AG04450 (cell line): Measurements from ENCODE around the gene LOXL3. TPM values are rescaled to one million over a fixed set of nuclear protein-coding genes. Genes with fewer than 3 reads are reported as not detected.

Source experiments
- CTCF ChIA-PET: fragments of 300-600, 350-600 bp; formaldehyde crosslinking; extraction: SDS; loops from one replicate; lab custom pipeline; 2022; ENCODE audit warnings: antibody characterized with exemption, inconsistent platforms; lab: Charles Lee
- POLR2A ChIA-PET: fragments of 350-600 bp; formaldehyde crosslinking; extraction: SDS; loops from one replicate; lab custom pipeline; 2021; ENCODE audit warnings: antibody characterized with exemption, inconsistent platforms; lab: Yijun Ruan, JAX
- DNase-seq: peaks from one replicate; pipeline ENCODE4 v3.0.0-alpha.2; 2011; ENCODE audit warnings: low read depth, low spot score
- H3K27ac ChIP-seq: one replicate; pipeline ENCODE4 v1.5.1; 2012; ENCODE audit warnings: low read depth, low read length, control low read depth
- H3K27me3 ChIP-seq: one replicate; pipeline ENCODE4 v1.6.0; 2012; ENCODE audit warnings: low read length; ENCODE audit not compliant: control insufficient read depth, insufficient read depth
- H3K4me3 ChIP-seq: 2 replicates; pipeline ENCODE4 v1.5.1; 2011; ENCODE audit warnings: mild to moderate bottlenecking, low read depth, low read length, control low read depth
- H3K9me3 ChIP-seq: 2 replicates; pipeline ENCODE4 v1.5.1; 2012; ENCODE audit warnings: low read length; ENCODE audit not compliant: control insufficient read depth, insufficient read depth
- CTCF ChIP-seq: IDR thresholded peaks from 2 replicates; pipeline ENCODE4 v1.5.1; 2011; ENCODE audit warnings: low read depth, low read length, control low read depth, inconsistent platforms
- polyA plus RNA-seq: library from polyadenylated mRNA; depleted of rRNA; stranded (reverse); fragments of >200 nt; gene quantifications from 2 replicates; pipeline ENCODE4 v1.2.3, GENCODE V29; 2011

The LOXL3 gene
- polyA plus RNA-seq, 1 experiment = 41.1 TPM

- POLR2A ChIA-PET = interaction anchor here (0.7 to 1.6 kb wide), 2 partner anchors 56 to 68 kb away, joined by 3 to 4 read pairs; partner anchors contain the start of gene HTRA2
- Histone ChIP-seq H3K4me3 (no peak overlapping the region), H3K27ac (no peak overlapping the region), H3K27me3 (peaks cover 4% of the 10 kb centered on the region), H3K9me3 (no peaks in the 10 kb centered on the region)
- CTCF ChIA-PET = interaction anchor here (0.8 to 10.0 kb wide), 14 partner anchors 10 to 290 kb away, joined by 3 to 174 read pairs (median 4); partner anchors contain the start of genes CCDC142, LOXL3 and TTC31
- DNase-seq = no peak
- 0 out of 2 replicates have a peak, but pooled peaks have one; percentile 14 for TF ChIP-seq CTCF
Observed at GRCh38 chr2:74585406-74586185, 31.9 kb upstream of the LOXL3 start.

- ChIA-PET CTCF (interaction anchor here (1.0 to 10.0 kb wide), 6 partner anchors 16 to 292 kb away, joined by 3 to 174 read pairs (median 3); partner anchors contain the start of genes CCDC142 and TTC31), POLR2A (interaction anchor here (0.6 to 1.9 kb wide), 5 partner anchors 10 to 101 kb away, joined by 4 to 15 read pairs (median 8); partner anchors contain the start of genes CCDC142, LOXL3 and TTC31)
- no peak for DNase-seq
- Histone ChIP-seq H3K9me3 (no peaks in the 10 kb centered on the region), H3K4me3 (no peak overlapping the region), H3K27me3 (no peaks in the 10 kb centered on the region), H3K27ac (no peak overlapping the region)
- TF ChIP-seq CTCF = no peak
Observed at GRCh38 chr2:74584088-74584645, 30.4 kb upstream of the LOXL3 start.

- POLR2A ChIA-PET = interaction anchor here (0.7 to 1.9 kb wide), 4 partner anchors 10 to 100 kb away, joined by 7 to 15 read pairs (median 8); partner anchors contain the start of genes CCDC142, LOXL3 and TTC31
- DNase-seq = no peak
- no peak overlapping the region for H3K27ac ChIP-seq
- H3K27me3 ChIP-seq = no peaks in the 10 kb centered on the region
- no peak for TF ChIP-seq CTCF
- H3K4me3 ChIP-seq = no peak overlapping the region
- CTCF ChIA-PET = interaction anchor here (10.0 kb wide), 1 partner anchor 100 kb away, joined by 174 read pairs; the partner anchor contains the start of genes CCDC142 and TTC31
- no peaks in the 10 kb centered on the region for H3K9me3 ChIP-seq
Observed at GRCh38 chr2:74583504-74583903, 29.8 kb upstream of the LOXL3 start.

GRCh38 chr2:74582184-74582583 lies 28.4 kb upstream of the LOXL3 start:
- ChIA-PET CTCF (interaction anchor here (0.6 to 10.0 kb wide), 2 partner anchors 50 to 99 kb away, joined by 3 to 174 read pairs; partner anchors contain the start of genes CCDC142 and TTC31), POLR2A (no interaction called here)
- Histone ChIP-seq H3K27ac (no peak overlapping the region), H3K4me3 (no peak overlapping the region), H3K9me3 (no peaks in the 10 kb centered on the region), H3K27me3 (no peaks in the 10 kb centered on the region)
- DNase-seq = no peak
- no peak for TF ChIP-seq CTCF
